Gastrocnemius medialis (tissue), 4 donors: ENCODE measurements around the gene YIF1A. TPM values are rescaled to one million over a fixed set of nuclear protein-coding genes. Genes with fewer than 3 reads are reported as not detected.
"Not testable (repeated sequence)": the region's sequence is repeated elsewhere in the genome, so short reads cannot be mapped to it uniquely, and the experiment has no call there.

Experiments used
- ATAC-seq, 2 donors: fragments of 150-250 bp; one replicate each; pipeline ENCODE4 v1.9.1; 2016
- DNase-seq, 2 donors: peaks; one replicate each; pipeline ENCODE4 v3.0.0-alpha.2; 2019
- H3K27ac ChIP-seq, 4 donors: fragments of 200-600 bp; sonication (generic); 1 replicate in 1 of 4; 2 replicates in 3 of 4; pipeline ENCODE4 v1.5.1; 2016 to 2018; ENCODE audit warnings: mild to moderate bottlenecking in 2 of 4, moderate library complexity in 1 of 4
- H3K27me3 ChIP-seq, 3 donors: fragments of 200-600 bp; sonication (generic) in 2 of 3; 1 replicate in 1 of 3; 2 replicates in 2 of 3; pipeline versions ENCODE4 v1.5.1 to v1.6.0; 2016 to 2019; ENCODE audit warnings: mild to moderate bottlenecking in 1 of 3, moderate library complexity in 1 of 3
- H3K36me3 ChIP-seq, 2 donors: fragments of 200-600 bp; sonication (generic) in 1 of 2; one replicate each; pipeline ENCODE4 v1.5.1; 2017 to 2018
- H3K4me1 ChIP-seq, 2 donors: fragments of 200-600 bp; sonication (generic) in 1 of 2; one replicate each; pipeline ENCODE4 v1.5.1; 2016 to 2017; ENCODE audit warnings: mild to moderate bottlenecking in 2 of 2
- H3K4me3 ChIP-seq, 4 donors: fragments of 200-600 bp; sonication (generic) in 3 of 4; 1 replicate in 1 of 4; 2 replicates in 3 of 4; pipeline ENCODE4 v1.5.1; 2016 to 2019; ENCODE audit warnings: mild to moderate bottlenecking in 2 of 4
- H3K9me3 ChIP-seq, 3 donors: fragments of 200-600 bp; sonication (generic) in 2 of 3; 1 replicate in 1 of 3; 2 replicates in 2 of 3; pipeline ENCODE4 v1.5.1; 2016 to 2019
- POLR2A ChIP-seq, 2 donors: fragments of 450-650 bp; IDR thresholded peaks; one replicate each; pipeline ENCODE4 v1.6.1; 2017; ENCODE audit warnings: antibody characterized with exemption in 2 of 2, mild to moderate bottlenecking in 2 of 2, moderate library complexity in 2 of 2
- in situ Hi-C, 4 donors: fragments of 200-750 bp; cut with MboI; loops; one replicate each; pipeline versions ENCODE4 v1.15.0 to v1.8.0; 2017; ENCODE audit warnings: low sequenced_read_pairs in 4 of 4
- intact Hi-C: fragments of 100-400 bp; cut with DNase I; formaldehyde crosslinking; loops from one replicate; pipeline ENCODE4 v1.15.1; 2023; ENCODE audit warnings: low total_unique reads
- total RNA-seq, 4 donors: library from RNA; depleted of rRNA; stranded (reverse); fragments of >200 nt; gene quantifications; one replicate each; pipeline versions ENCODE4 v1.1.0 to v1.2.3, GENCODE V29; 2016
- TF ChIP-seq, protein P1 (sequence below), 5 experiments: fragments of 450-650 bp in 3 of 5; fragments of 200-600 bp in 2 of 5; sonication (generic) in 2 of 5; IDR thresholded peaks in 4 of 5; conservative IDR thresholded peaks in 1 of 5; 1 replicate in 4 of 5; 2 replicates in 1 of 5; pipeline ENCODE4 v1.5.1; 2016 to 2019; ENCODE audit warnings: antibody characterized with exemption in 5 of 5, mild to moderate bottlenecking in 3 of 5, moderate library complexity in 3 of 5

Gene YIF1A
- total RNA-seq, 4 donors from 2014 or later: 106 to 137 (median 113) TPM

DNA sequence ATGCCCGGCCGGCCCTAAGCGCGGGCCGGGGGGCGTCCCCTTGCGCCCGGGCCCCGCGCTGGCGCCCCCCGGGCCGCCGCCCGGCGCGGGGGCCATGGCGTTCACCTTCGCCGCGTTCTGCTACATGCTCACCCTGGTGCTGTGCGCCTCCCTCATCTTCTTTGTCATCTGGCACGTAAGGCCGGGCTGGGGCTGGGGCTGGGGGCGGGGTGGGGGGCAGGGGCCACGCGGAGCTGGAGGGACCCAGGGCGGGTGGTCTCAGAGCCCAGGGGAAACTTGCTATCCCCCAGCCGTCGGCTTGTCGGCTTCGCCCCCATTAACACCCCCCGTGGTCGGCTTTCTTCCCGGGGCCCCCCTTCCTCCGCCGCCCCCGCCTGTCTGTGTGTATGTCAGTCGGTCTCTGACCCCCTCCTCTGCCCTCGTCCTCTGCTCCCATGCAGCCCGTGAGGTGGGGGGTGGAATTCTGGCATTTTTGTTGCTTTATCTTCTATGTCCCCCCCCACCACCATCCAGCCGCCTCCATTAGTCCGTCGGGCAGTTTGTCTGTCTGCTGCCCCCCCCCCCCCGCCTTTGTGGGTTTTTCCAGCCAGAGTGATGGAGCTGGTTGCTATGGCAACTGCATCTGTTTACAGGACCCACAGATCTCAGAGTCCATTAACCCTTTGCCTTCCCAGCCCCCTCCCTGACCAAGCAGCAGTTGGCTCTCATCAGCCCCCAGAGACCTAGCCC is 10.4 kb downstream of the YIF1A start:
- Histone ChIP-seq H3K36me3 (peaks cover 0 to 27% of the 10 kb centered on the region in 2 donors), H3K27ac (no peak overlapping the region), H3K9me3 (no peaks in the 10 kb centered on the region), H3K4me3 (no peak overlapping the region), H3K27me3 (no peaks in the 10 kb centered on the region), H3K4me1 (peaks cover 5 to 8% of the 10 kb centered on the region in 2 donors)
- in situ Hi-C loops (no loop called here), intact Hi-C loops (no loop called here)
- ATAC-seq (no peak), DNase-seq (no peak)
- no peak for TF ChIP-seq POLR2A (IDR thresholded peaks at IDR 0.05)
- TF ChIP-seq, protein P1, sequence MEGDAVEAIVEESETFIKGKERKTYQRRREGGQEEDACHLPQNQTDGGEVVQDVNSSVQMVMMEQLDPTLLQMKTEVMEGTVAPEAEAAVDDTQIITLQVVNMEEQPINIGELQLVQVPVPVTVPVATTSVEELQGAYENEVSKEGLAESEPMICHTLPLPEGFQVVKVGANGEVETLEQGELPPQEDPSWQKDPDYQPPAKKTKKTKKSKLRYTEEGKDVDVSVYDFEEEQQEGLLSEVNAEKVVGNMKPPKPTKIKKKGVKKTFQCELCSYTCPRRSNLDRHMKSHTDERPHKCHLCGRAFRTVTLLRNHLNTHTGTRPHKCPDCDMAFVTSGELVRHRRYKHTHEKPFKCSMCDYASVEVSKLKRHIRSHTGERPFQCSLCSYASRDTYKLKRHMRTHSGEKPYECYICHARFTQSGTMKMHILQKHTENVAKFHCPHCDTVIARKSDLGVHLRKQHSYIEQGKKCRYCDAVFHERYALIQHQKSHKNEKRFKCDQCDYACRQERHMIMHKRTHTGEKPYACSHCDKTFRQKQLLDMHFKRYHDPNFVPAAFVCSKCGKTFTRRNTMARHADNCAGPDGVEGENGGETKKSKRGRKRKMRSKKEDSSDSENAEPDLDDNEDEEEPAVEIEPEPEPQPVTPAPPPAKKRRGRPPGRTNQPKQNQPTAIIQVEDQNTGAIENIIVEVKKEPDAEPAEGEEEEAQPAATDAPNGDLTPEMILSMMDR (IDR thresholded peaks at IDR 0.05 in 4 of 5, conservative IDR thresholded peaks at IDR 0.05 in 1 of 5): no peak

DNA sequence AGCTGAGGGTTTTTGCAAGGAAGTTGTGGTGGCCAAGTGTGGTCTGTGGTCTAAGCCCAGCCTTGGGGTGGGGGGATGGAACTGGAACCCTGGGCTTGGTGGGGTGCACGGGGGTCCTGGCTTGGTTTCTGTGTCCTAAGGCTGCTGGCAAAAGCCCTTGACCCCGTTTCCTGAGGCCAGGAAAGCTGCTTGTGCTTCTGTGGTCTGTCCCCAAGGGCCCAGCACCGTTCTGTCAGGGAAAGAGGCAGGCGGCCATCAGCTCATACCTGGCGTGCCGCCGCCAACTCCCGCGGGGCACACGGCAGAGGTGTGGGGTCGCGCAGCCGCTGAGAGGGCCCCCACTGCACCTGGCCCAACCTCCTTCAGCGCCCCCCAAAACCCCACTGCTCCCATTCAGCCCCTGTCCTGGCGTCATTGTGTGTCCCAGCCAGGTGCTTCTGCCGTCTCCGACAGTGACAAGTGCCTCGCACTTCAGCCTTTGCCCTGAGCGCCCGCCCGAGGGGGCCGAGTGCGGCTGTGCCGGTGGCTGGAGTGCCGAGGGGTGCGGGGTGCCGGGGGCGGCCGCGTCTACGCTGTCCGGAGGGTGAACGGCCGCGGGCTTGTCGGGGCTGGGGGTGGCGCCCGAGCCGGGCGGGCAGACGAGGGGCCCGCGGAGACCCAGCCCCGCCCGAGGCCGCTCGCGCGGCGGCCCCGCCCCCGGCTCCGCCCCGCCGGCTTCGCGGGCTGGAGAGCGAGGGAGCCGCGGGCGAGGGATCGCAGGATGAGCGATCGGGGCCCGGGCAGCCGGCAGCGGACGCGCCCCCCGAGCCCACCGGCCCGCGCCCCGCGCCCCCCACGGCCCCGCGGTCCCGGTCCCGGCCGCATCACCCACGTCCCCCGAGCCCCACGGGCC is 11.2 kb downstream of the YIF1A start, which contains the start of gene CNIH2:
CNIH2 (plus strand) TSS at position 705 of the 892 bp plus-strand sequence. CDS start 282 bp downstream, outside the sequence.
- intact Hi-C loops: no loop called here
- peak in 1 of 2 donors; percentile 51 for ATAC-seq
- in situ Hi-C loops: no loop called here
- no peak for TF ChIP-seq POLR2A (IDR thresholded peaks at IDR 0.05)
- TF ChIP-seq, protein P1 (IDR thresholded peaks at IDR 0.05 in 4 of 5, conservative IDR thresholded peaks at IDR 0.05 in 1 of 5): no peak
- no peak for DNase-seq
- peak within 1 kb of the TSS; percentile 36 to 47 (median 42) for H3K4me3 ChIP-seq
- peak within 1 kb of the TSS in 1 of 4 donors; percentile 18 for H3K27ac ChIP-seq
- H3K9me3 ChIP-seq: no peaks in the 10 kb centered on the region
- H3K36me3 ChIP-seq: peaks cover 0 to 35% of the 10 kb centered on the region in 2 donors
- peaks cover 2 to 6% of the 10 kb centered on the region in 2 donors for H3K4me1 ChIP-seq
- H3K27me3 ChIP-seq: no peaks in the 10 kb centered on the region

DNA sequence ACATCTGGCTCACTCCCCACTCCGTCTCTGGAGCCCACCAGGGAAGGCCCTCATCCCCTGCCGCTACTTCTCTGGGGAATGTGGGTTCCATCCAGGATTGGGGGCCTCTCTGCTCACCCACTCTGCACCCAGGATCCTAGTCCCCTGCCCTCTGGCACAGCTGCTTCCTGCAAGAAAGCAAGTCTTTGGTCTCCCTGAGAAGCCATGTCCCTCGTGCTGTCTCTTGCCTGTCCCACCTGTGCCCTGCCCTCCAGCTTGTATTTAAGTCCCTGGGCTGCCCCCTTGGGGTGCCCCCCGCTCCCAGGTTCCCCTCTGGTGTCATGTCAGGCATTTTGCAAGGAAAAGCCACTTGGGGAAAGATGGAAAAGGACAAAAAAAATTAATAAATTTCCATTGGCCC is 11.9 kb downstream of the YIF1A start:
- ATAC-seq, in situ Hi-C loops, H3K27ac ChIP-seq, H3K4me3 ChIP-seq, H3K4me1 ChIP-seq, H3K27me3 ChIP-seq, DNase-seq, H3K9me3 ChIP-seq, intact Hi-C loops: not testable (repeated sequence)
- peaks cover 0 to 42% of the 10 kb centered on the region in 2 donors for H3K36me3 ChIP-seq

DNA sequence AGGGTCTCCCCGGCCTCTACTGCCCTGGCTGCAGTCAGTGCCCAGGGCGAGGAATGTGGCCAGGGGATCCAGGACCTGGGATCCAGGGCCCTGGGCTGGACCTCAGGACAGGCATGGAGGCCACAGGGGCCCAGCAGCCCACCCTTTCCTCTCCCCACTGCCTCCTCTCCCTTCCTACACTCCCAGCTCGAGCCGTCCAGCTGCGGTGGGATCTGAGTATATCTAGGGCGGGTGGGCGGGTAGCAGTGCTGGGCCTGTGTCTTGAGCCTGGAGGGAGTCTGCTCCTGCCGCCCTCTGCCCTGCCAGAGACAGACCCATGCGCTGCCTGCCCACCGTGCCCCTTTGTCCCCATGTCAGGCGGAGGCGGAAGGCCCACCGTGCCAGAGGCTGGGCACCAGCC is 12.3 kb downstream of the YIF1A start:
- H3K27ac ChIP-seq, H3K4me3 ChIP-seq, intact Hi-C loops, H3K4me1 ChIP-seq, H3K27me3 ChIP-seq, in situ Hi-C loops, H3K9me3 ChIP-seq, ATAC-seq, DNase-seq: not testable (repeated sequence)
- peaks cover 0 to 46% of the 10 kb centered on the region in 2 donors for H3K36me3 ChIP-seq

DNA sequence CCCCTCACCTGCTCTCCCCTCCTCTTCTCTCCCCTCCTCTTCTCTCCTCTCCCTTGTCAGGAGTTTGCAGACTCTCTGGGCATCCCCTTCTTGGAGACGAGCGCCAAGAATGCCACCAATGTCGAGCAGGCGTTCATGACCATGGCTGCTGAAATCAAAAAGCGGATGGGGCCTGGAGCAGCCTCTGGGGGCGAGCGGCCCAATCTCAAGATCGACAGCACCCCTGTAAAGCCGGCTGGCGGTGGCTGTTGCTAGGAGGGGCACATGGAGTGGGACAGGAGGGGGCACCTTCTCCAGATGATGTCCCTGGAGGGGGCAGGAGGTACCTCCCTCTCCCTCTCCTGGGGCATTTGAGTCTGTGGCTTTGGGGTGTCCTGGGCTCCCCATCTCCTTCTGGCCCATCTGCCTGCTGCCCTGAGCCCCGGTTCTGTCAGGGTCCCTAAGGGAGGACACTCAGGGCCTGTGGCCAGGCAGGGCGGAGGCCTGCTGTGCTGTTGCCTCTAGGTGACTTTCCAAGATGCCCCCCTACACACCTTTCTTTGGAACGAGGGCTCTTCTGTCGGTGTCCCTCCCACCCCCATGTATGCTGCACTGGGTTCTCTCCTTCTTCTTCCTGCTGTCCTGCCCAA is 12.8 kb downstream of the YIF1A start:
- H3K9me3 ChIP-seq: no peaks in the 10 kb centered on the region
- DNase-seq: no peak
- no peaks in the 10 kb centered on the region for H3K27me3 ChIP-seq
- no peak for ATAC-seq
- peaks cover 0 to 4% of the 10 kb centered on the region in 2 donors for H3K4me1 ChIP-seq
- in situ Hi-C loops: no loop called here
- no peak overlapping the region for H3K4me3 ChIP-seq
- intact Hi-C loops: no loop called here
- no peak overlapping the region for H3K27ac ChIP-seq
- peaks cover 0 to 49% of the 10 kb centered on the region in 2 donors for H3K36me3 ChIP-seq
- no peak for TF ChIP-seq POLR2A (IDR thresholded peaks at IDR 0.05)
- TF ChIP-seq, protein P1 (IDR thresholded peaks at IDR 0.05 in 4 of 5, conservative IDR thresholded peaks at IDR 0.05 in 1 of 5): no peak
